Measurements from ENCODE around the gene EMC10.

DNA sequence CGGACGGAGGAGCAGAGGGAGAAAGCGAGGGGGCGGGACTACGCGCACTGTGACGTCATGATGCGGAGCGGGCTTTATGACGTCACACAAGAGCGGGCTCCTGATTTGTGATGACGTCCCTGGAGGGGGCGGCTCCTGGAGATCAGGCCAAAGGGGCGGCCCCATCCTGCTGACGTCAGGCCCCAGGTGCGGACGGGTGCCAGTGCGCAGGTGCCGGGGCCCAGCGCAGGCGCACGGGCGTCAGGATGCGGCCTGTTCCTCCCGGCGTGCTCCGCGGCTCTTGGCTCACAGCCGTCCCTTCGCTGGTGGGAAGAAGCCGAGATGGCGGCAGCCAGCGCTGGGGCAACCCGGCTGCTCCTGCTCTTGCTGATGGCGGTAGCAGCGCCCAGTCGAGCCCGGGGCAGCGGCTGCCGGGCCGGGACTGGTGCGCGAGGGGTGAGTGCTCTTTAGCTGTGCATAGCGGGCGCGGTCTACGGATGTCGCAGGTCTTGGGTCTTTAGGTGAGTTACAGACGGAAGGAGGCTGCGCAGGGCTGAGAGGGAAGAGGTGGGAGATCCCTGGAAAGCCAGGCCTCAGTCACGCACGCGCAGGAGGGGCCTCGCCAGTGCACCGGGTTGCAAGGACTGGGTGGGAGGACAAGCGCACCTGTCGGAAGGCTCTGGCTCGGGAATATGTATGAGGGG is at the start of gene EMC10, which contains the start of gene GARIN5A:
- TF ChIP-seq, protein P1, sequence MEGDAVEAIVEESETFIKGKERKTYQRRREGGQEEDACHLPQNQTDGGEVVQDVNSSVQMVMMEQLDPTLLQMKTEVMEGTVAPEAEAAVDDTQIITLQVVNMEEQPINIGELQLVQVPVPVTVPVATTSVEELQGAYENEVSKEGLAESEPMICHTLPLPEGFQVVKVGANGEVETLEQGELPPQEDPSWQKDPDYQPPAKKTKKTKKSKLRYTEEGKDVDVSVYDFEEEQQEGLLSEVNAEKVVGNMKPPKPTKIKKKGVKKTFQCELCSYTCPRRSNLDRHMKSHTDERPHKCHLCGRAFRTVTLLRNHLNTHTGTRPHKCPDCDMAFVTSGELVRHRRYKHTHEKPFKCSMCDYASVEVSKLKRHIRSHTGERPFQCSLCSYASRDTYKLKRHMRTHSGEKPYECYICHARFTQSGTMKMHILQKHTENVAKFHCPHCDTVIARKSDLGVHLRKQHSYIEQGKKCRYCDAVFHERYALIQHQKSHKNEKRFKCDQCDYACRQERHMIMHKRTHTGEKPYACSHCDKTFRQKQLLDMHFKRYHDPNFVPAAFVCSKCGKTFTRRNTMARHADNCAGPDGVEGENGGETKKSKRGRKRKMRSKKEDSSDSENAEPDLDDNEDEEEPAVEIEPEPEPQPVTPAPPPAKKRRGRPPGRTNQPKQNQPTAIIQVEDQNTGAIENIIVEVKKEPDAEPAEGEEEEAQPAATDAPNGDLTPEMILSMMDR (conservative IDR thresholded peaks at IDR 0.05), result no peak
- peak; percentile 61; the same call in 1 of the 2 replicates for TF ChIP-seq ZFX (IDR thresholded peaks at IDR 0.05)
